ENCODE measurements around the gene CEACAM19.

Gene CEACAM19

DNA sequence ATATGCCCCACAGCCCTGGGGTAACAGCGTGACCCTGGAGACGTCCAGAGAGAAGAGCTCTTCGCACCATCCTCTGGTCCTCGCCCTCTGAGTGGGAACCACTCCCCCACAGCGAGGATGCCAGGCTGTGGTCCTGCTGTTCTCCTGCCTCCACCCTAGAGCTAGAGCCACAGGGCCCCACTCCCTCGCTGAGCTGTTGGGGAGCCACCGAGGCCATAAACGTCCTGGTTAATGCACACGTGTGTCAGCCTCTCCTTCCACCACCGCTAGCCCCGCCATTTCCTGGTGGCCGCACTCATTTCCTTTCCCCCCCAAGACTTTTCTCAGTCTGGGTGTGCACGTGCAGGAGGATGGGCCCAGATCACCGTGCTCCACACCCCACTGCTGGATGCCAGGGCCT, 39.2 kb downstream of the CEACAM19 start:
- H3K27me3 Mint-ChIP-seq (ENCODE audit: low read depth, poor library complexity), result peaks cover 12% of the 10 kb centered on the region
- H3K27ac Mint-ChIP-seq, result peak overlapping the region; percentile 65
- TF ChIP-seq, protein P1, sequence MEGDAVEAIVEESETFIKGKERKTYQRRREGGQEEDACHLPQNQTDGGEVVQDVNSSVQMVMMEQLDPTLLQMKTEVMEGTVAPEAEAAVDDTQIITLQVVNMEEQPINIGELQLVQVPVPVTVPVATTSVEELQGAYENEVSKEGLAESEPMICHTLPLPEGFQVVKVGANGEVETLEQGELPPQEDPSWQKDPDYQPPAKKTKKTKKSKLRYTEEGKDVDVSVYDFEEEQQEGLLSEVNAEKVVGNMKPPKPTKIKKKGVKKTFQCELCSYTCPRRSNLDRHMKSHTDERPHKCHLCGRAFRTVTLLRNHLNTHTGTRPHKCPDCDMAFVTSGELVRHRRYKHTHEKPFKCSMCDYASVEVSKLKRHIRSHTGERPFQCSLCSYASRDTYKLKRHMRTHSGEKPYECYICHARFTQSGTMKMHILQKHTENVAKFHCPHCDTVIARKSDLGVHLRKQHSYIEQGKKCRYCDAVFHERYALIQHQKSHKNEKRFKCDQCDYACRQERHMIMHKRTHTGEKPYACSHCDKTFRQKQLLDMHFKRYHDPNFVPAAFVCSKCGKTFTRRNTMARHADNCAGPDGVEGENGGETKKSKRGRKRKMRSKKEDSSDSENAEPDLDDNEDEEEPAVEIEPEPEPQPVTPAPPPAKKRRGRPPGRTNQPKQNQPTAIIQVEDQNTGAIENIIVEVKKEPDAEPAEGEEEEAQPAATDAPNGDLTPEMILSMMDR (IDR thresholded peaks at IDR 0.05), result no peak
- peaks cover 16% of the 10 kb centered on the region for H3K9me3 Mint-ChIP-seq
- H3K4me3 Mint-ChIP-seq, result no peak overlapping the region
- DNase-seq, result no peak
- no peaks in the 10 kb centered on the region for H3K4me1 Mint-ChIP-seq
- H3K36me3 Mint-ChIP-seq (ENCODE audit: low read depth), result no peaks in the 10 kb centered on the region

DNA sequence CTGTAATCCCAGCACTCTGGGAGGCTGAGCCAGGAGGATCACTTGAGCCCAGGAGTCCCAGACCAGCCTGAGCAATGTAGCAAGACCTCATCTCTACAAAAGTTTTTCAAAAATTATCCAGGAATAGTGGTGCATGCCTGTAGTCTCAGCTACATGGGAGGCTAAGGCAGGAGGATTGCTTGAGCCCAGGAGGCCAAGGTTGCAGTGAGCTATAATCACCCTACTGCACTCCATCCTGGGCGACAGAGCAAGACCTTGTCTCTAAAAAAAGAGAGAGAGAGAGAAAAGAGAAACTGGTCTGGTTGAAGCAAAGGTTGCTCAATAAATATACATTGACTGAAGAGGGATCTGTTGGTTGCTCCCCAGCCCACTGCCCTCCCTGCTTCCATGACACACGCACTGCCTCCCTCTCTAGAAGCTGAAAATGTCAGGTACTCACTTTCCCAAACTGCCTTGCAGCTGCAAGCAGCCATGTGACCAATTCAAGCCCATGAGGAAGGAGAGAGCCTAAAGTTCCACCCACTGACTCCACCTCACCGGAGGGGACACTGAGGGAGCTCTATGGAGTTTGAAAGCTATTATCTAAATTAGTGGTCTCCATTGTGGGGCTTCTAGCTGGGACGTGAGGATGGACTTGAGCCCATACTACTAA, 41.7 kb downstream of the CEACAM19 start:
- Mint-ChIP-seq H3K9me3 (peaks cover 18% of the 10 kb centered on the region), H3K4me3 (no peak overlapping the region), H3K27ac (no peak overlapping the region), H3K4me1 (peaks cover 1% of the 10 kb centered on the region), H3K36me3 (ENCODE audit: low read depth) (no peaks in the 10 kb centered on the region), H3K27me3 (ENCODE audit: low read depth, poor library complexity) (peaks cover 5% of the 10 kb centered on the region)
- no peak for DNase-seq
- TF ChIP-seq, protein P1 (IDR thresholded peaks at IDR 0.05), result no peak

DNA sequence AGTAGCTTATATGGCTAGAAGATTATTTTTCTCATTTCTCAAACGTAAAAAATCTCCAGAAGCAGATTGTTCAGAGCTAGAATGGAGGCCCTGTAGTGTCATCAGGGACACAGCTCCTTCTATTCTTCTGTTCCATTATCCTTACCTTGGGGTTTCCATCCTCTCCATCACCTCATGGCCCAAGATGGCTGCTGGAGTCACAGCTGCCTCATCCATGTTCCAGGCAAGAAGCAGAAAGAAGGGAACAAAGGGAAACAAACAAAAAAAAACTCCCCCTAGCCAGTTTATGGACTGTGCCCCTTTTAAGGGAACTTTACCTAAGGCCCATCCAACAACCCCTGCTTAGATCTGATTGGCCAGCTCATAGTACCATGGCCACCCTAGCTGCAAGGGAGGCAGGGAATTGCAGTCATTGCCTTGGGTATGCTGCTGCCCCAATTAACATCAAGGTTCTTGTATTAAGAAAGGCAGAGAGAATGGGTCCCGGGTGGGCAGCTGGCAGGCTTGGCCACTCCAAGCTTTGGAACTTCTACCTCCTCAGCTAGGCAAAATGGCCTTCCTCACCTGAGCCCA, 43.4 kb downstream of the CEACAM19 start:
- TF ChIP-seq, protein P1 (IDR thresholded peaks at IDR 0.05), result no peak
- Mint-ChIP-seq H3K4me3 (no peak overlapping the region), H3K27me3 (ENCODE audit: low read depth, poor library complexity) (peaks cover 9% of the 10 kb centered on the region), H3K27ac (no peak overlapping the region), H3K36me3 (ENCODE audit: low read depth) (no peaks in the 10 kb centered on the region), H3K9me3 (peaks cover 18% of the 10 kb centered on the region), H3K4me1 (peaks cover 17% of the 10 kb centered on the region)
- DNase-seq, result no peak

DNA sequence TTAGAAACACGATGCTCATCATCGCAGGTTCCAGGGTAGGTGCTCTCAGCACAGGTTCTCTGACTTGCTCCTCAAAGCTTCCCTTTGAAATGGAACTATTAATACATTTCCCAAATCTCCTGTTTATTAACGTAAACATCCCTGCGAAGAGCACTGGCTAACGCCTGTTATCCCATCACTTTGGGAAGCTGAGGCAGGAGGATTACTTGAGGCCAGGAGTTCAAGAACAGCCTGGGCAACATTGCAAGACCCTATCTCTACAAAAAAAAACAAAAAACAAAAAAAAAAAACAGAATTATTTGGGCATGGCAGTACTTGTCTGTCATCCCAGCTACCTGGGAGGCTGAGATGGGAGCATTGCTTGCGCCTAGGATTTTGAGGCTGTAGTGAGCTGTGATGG, 46.3 kb downstream of the CEACAM19 start:
- DNase-seq, result no peak
- H3K27ac Mint-ChIP-seq, result no peak overlapping the region
- H3K4me1 Mint-ChIP-seq, result peaks cover 34% of the 10 kb centered on the region
- no peak overlapping the region for H3K4me3 Mint-ChIP-seq
- H3K9me3 Mint-ChIP-seq, result peaks cover 18% of the 10 kb centered on the region
- TF ChIP-seq, protein P1 (IDR thresholded peaks at IDR 0.05), result no peak
- no peaks in the 10 kb centered on the region for H3K36me3 Mint-ChIP-seq (ENCODE audit: low read depth)
- H3K27me3 Mint-ChIP-seq (ENCODE audit: low read depth, poor library complexity), result peaks cover 9% of the 10 kb centered on the region

DNA sequence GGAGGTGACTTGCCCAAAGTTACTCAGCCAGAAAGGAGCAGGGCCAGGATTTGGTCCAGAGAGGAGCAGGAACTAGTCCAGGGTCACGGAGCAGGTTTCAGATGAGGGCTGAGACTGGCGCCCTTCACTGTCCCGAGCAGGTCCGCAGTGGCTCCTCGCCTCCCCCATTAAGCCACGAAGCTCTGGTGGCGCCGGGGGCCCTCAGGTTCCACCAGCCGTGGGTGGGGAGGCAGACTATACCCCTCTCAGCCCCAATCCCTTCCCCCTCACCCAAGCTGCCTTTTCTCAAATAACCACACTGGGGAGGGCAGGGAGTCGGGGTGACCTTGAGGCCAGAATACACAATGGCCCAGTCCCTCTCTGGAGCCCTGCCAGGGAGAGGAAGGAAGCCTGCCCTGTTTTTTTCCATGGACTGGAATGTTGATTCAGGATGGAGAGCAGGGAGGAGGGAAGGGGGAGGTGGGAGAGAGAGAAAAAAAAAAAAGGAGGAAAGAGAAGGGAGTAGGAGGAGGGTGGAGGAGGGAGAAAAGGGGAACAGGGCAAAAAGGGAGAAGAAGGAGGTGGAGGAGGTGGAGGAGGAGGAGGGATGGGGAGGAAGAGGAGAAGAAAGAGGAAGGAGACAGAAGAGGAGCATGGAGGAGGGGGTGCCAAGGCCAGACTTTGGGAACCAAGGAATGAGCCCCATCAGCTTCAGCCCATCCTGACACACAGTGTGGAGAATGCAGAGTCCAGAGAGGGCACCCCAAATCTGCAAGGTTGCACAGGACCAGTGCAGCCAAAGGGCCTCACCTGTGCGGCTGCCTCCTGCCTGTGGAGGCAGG, 47.4 kb downstream of the CEACAM19 start:
- H3K4me1 Mint-ChIP-seq, result peaks cover 40% of the 10 kb centered on the region
- peaks cover 17% of the 10 kb centered on the region for H3K27me3 Mint-ChIP-seq (ENCODE audit: low read depth, poor library complexity)
- H3K4me3 Mint-ChIP-seq, result peak overlapping the region; percentile 49
- peak overlapping the region; percentile 95 for H3K27ac Mint-ChIP-seq
- peaks cover 18% of the 10 kb centered on the region for H3K9me3 Mint-ChIP-seq
- DNase-seq, result peak; percentile 31
- TF ChIP-seq, protein P1 (IDR thresholded peaks at IDR 0.05), result no peak
- H3K36me3 Mint-ChIP-seq (ENCODE audit: low read depth), result no peaks in the 10 kb centered on the region
